CD4-positive, alpha-beta T cell treated with Interleukin-10 for 1 hour (primary cell): Measurements from ENCODE around the gene FGF14.

Experiments used
- DNase-seq: peaks from one replicate; pipeline ENCODE4 v3.0.0-alpha.2; 2020

The FGF14 gene

GRCh38 chr13:102361113-102361512 is 40.7 kb downstream of the FGF14 start:
- DNase-seq: no peak

- no peak for DNase-seq
These were observed 42.6 kb downstream of the FGF14 start for GRCh38 chr13:102359264-102359663.

- DNase-seq: no peak
These were observed 46.6 kb downstream of the FGF14 start for GRCh38 chr13:102355251-102355650.

GRCh38 chr13:102354011-102354410 is 47.8 kb downstream of the FGF14 start:
- DNase-seq: no peak

- no peak for DNase-seq
These were observed 50.3 kb downstream of the FGF14 start for GRCh38 chr13:102351521-102351920.

- DNase-seq: no peak
These were observed 54.4 kb downstream of the FGF14 start for GRCh38 chr13:102347490-102347889.

GRCh38 chr13:102346769-102347168 is 55.1 kb downstream of the FGF14 start:
- no peak for DNase-seq

GRCh38 chr13:102344410-102344809 is 57.4 kb downstream of the FGF14 start:
- DNase-seq: no peak

- DNase-seq: no peak
These were observed 68.3 kb downstream of the FGF14 start for GRCh38 chr13:102333320-102334198.

- DNase-seq: no peak
These were observed 72.9 kb downstream of the FGF14 start for GRCh38 chr13:102328909-102329308.

GRCh38 chr13:102327119-102327617 is 74.7 kb downstream of the FGF14 start:
- no peak for DNase-seq

- DNase-seq: no peak
These were observed 75.3 kb downstream of the FGF14 start for GRCh38 chr13:102326381-102327118.

- DNase-seq: no peak
These were observed 76.5 kb downstream of the FGF14 start for GRCh38 chr13:102325321-102325720.

GRCh38 chr13:102323505-102323904 is 78.3 kb downstream of the FGF14 start:
- no peak for DNase-seq

- no peak for DNase-seq
These were observed 78.8 kb downstream of the FGF14 start for GRCh38 chr13:102323012-102323411.

GRCh38 chr13:102322211-102322610 is 79.6 kb downstream of the FGF14 start:
- no peak for DNase-seq

- no peak for DNase-seq
These were observed 83.6 kb downstream of the FGF14 start for GRCh38 chr13:102318233-102318632.

GRCh38 chr13:102317593-102317992 is 84.3 kb downstream of the FGF14 start:
- no peak for DNase-seq

GRCh38 chr13:102316732-102317131 is 85.1 kb downstream of the FGF14 start:
- DNase-seq: no peak

GRCh38 chr13:102312841-102313240 is 89.0 kb downstream of the FGF14 start:
- DNase-seq: no peak

GRCh38 chr13:102311901-102312300 is 89.9 kb downstream of the FGF14 start:
- no peak for DNase-seq

- DNase-seq: no peak
These were observed 90.4 kb downstream of the FGF14 start for GRCh38 chr13:102311419-102311796.

GRCh38 chr13:102310691-102311418 is 91.0 kb downstream of the FGF14 start:
- DNase-seq: no peak
